HG02973 (cell line): ENCODE results near the gene PADI1.

Experiments
- ATAC-seq: cut with Tn5 transposase; IDR thresholded peaks from one replicate; pipeline ENCODE4 v1.9.1; 2021; ENCODE audit warnings: moderate library complexity; ENCODE audit not compliant: unreplicated experiment

Gene PADI1

DNA sequence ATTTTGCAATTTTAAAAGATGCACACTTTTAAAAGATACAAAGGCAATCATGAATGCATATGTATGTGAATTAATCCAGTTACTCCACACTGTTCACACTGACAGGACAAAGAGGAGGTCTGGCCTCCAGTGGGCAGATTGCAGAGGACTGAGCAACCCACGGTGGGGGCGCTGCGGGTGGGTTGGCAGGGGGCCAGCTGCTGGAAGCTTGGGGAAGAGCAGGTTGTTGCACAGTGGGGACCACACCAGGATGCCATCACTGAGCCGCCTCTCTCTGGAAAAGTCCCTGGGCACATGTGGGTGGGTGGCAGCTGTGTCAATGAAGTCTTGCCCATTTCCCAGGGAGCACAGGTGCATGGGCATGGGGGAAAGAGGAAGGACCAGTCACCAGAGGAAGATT lies 90.4 kb downstream of the PADI1 start:
- no peak for ATAC-seq
